OCI-LY7 (cell line): Measurements from ENCODE around the gene RPL18. TPM values are rescaled to one million over a fixed set of nuclear protein-coding genes. Genes with fewer than 3 reads are reported as not detected.

Experiments
- BruUV-seq: library from RNA; stranded (reverse); fragments of 400-500 nt; replicated peaks from 2 replicates; lab custom pipeline; 2021; lab: Mats Ljungman, UMichigan
- CTCF ChIA-PET: fragments of 300-600 bp; sonication (Branson Sonifier 250); formaldehyde crosslinking; loops from one replicate; lab custom pipeline; 2022; ENCODE audit warnings: antibody characterized with exemption; ENCODE audit not compliant: unreplicated experiment; lab: Charles Lee
- POLR2A ChIA-PET: fragments of 300-600 bp; sonication (Branson Sonifier 250); formaldehyde crosslinking; loops from one replicate; lab custom pipeline; 2022; ENCODE audit warnings: antibody characterized with exemption; lab: Charles Lee
- DNase-seq: peaks from one replicate; pipeline ENCODE4 v3.0.0-alpha.2; 2015; ENCODE audit warnings: low spot score
- H2AFZ ChIP-seq: fragments of 200-600 bp; sonication (generic), shearing (Covaris generic); 2 replicates; pipeline ENCODE4 v1.6.1; 2014; ENCODE audit warnings: mild to moderate bottlenecking, antibody characterized with exemption, low read length, moderate library complexity
- H3K27ac ChIP-seq: fragments of 200-600 bp; sonication (generic); 2 replicates; pipeline ENCODE4 v1.5.1; 2014; ENCODE audit warnings: mixed run types, low read depth, mild to moderate bottlenecking, moderate library complexity, low read length, inconsistent platforms; ENCODE audit not compliant: poor library complexity, severe bottlenecking
- H3K36me3 ChIP-seq: fragments of 200-600 bp; sonication (generic); 2 replicates; pipeline ENCODE4 v1.6.1; 2014; ENCODE audit warnings: mild to moderate bottlenecking, antibody characterized with exemption, low read length, moderate library complexity, mixed read lengths; ENCODE audit not compliant: insufficient read depth
- H3K4me1 ChIP-seq: fragments of 200-600 bp; sonication (generic); 2 replicates; pipeline ENCODE4 v1.5.1; 2014; ENCODE audit warnings: mild to moderate bottlenecking, low read length; ENCODE audit not compliant: insufficient read depth, poor library complexity, severe bottlenecking
- H3K4me2 ChIP-seq: fragments of 200-600 bp; sonication (generic); 2 replicates; pipeline ENCODE4 v1.6.1; 2014; ENCODE audit warnings: mild to moderate bottlenecking, low read length
- H3K4me3 ChIP-seq: fragments of 200-600 bp; sonication (generic); 2 replicates; pipeline ENCODE4 v1.5.1; 2014; ENCODE audit warnings: mild to moderate bottlenecking, low read depth, low read length; ENCODE audit not compliant: poor library complexity, severe bottlenecking
- H3K79me2 ChIP-seq: fragments of 200-600 bp; sonication (generic); 2 replicates; pipeline ENCODE4 v1.6.1; 2016; ENCODE audit warnings: low read depth, mild to moderate bottlenecking, low read length, moderate library complexity, mixed read lengths; ENCODE audit not compliant: insufficient read depth
- H3K9me2 ChIP-seq: fragments of 200-600 bp; sonication (generic); 2 replicates; pipeline ENCODE4 v1.6.1; 2016; ENCODE audit warnings: mild to moderate bottlenecking, low read length, mixed read lengths; ENCODE audit not compliant: insufficient read depth
- H3K9me3 ChIP-seq: fragments of 200-600 bp; sonication (generic); 2 replicates; pipeline ENCODE4 v1.6.1; 2014; ENCODE audit warnings: mild to moderate bottlenecking, mixed run types, low read length, mixed read lengths
- H4K20me1 ChIP-seq: fragments of 200-600 bp; sonication (generic); 2 replicates; pipeline ENCODE4 v1.6.1; 2014; ENCODE audit warnings: mild to moderate bottlenecking, antibody characterized with exemption, low read length, moderate library complexity, mixed read lengths; ENCODE audit not compliant: insufficient read depth
- CTCF ChIP-seq: fragments of 200-600 bp; sonication (generic); conservative IDR thresholded peaks from 2 replicates; pipeline ENCODE4 v1.5.1; 2014; ENCODE audit warnings: mild to moderate bottlenecking, antibody characterized with exemption, low read length, moderate library complexity, mixed read lengths
- EZH2phosphoT487 ChIP-seq: fragments of 200-600 bp; sonication (generic); IDR thresholded peaks from 2 replicates; pipeline ENCODE4 v1.6.1; 2018; ENCODE audit warnings: low read depth, borderline replicate concordance, mild to moderate bottlenecking, mixed run types, antibody characterized with exemption, low read length, moderate library complexity, mixed read lengths
- intact Hi-C: fragments of 100-400 bp; cut with micrococcal nuclease; formaldehyde crosslinking; loops from one replicate; pipeline ENCODE4 v1.10.0; 2022; ENCODE audit not compliant: unreplicated experiment
- total RNA-seq, 2 experiments: library from RNA; depleted of rRNA in 1 of 2; stranded (reverse); fragments of >200 nt in 1 of 2; shearing (Covaris generic) in 1 of 2; gene quantifications; 2 replicates each; pipeline ENCODE4 v1.2.3, GENCODE V29; 2014 to 2022

The RPL18 gene
- total RNA-seq, 2 experiments from 2014 or later, result 1,333 to 5,064 TPM

- Histone ChIP-seq H3K27ac (no peak overlapping the region), H3K4me2 (no peak overlapping the region), H3K9me3 (no peaks in the 10 kb centered on the region), H3K79me2 (no peaks in the 10 kb centered on the region), H3K4me3 (no peak overlapping the region), H2AFZ (no peak overlapping the region), H3K9me2 (no peaks in the 10 kb centered on the region), H3K4me1 (peaks cover 11% of the 10 kb centered on the region), H4K20me1 (no peaks in the 10 kb centered on the region), H3K36me3 (no peaks in the 10 kb centered on the region)
- TF ChIP-seq CTCF (no peak), EZH2phosphoT487 (no peak)
- no TSS peak for BruUV-seq
- intact Hi-C loops, result no loop called here
- CTCF ChIA-PET, result no interaction called here
- POLR2A ChIA-PET, result no interaction called here
- DNase-seq, result no peak
Observed at GRCh38 chr19:48656840-48657474, 38.0 kb upstream of the RPL18 start.

- intact Hi-C loops, result no loop called here
- Histone ChIP-seq H3K9me3 (no peaks in the 10 kb centered on the region), H3K4me3 (no peak overlapping the region), H3K9me2 (no peaks in the 10 kb centered on the region), H4K20me1 (no peaks in the 10 kb centered on the region), H3K4me1 (peaks cover 3% of the 10 kb centered on the region), H3K4me2 (no peak overlapping the region), H2AFZ (0 out of 2 replicates have a peak overlapping the region, but pooled peaks have one; percentile 40), H3K27ac (no peak overlapping the region), H3K36me3 (no peaks in the 10 kb centered on the region), H3K79me2 (no peaks in the 10 kb centered on the region)
- no peak for DNase-seq
- TF ChIP-seq CTCF, result no peak
- no peak for TF ChIP-seq EZH2phosphoT487
- ChIA-PET POLR2A (no interaction called here), CTCF (no interaction called here)
- BruUV-seq, result no TSS peak
Observed at GRCh38 chr19:48654299-48655059, 35.5 kb upstream of the RPL18 start.

GRCh38 chr19:48651683-48652048 is 32.7 kb upstream of the RPL18 start:
- Histone ChIP-seq H3K4me3 (no peak overlapping the region), H4K20me1 (no peaks in the 10 kb centered on the region), H3K9me2 (no peaks in the 10 kb centered on the region), H3K9me3 (no peaks in the 10 kb centered on the region), H3K4me1 (peaks cover 15% of the 10 kb centered on the region), H3K36me3 (no peaks in the 10 kb centered on the region), H3K79me2 (no peaks in the 10 kb centered on the region), H3K4me2 (no peak overlapping the region), H2AFZ (no peak overlapping the region), H3K27ac (no peak overlapping the region)
- no TSS peak for BruUV-seq
- TF ChIP-seq EZH2phosphoT487 (no peak), CTCF (no peak)
- CTCF ChIA-PET, result no interaction called here
- intact Hi-C loops, result no loop called here
- DNase-seq, result no peak
- POLR2A ChIA-PET, result no interaction called here
